Type B pancreatic cell (in vitro differentiated cells): ENCODE results near the gene DIAPH3. TPM values are rescaled to one million over a fixed set of nuclear protein-coding genes. Genes with fewer than 3 reads are reported as not detected.

Experiments
- DNase-seq: peaks from one replicate; pipeline ENCODE4 v3.0.0; 2021; ENCODE audit warnings: mixed read lengths; ENCODE audit not compliant: unreplicated experiment; ENCODE audit errors: extremely low spot score
- H3K27ac Mint-ChIP-seq: 2 replicates; pipeline ENCODE4 v1.8.0; 2021; ENCODE audit warnings: mild to moderate bottlenecking, mixed read lengths
- H3K27me3 Mint-ChIP-seq: 2 replicates; pipeline ENCODE4 v1.8.0; 2021; ENCODE audit warnings: mixed read lengths
- H3K36me3 Mint-ChIP-seq: 2 replicates; pipeline ENCODE4 v1.8.0; 2021; ENCODE audit warnings: mixed read lengths
- H3K4me1 Mint-ChIP-seq: one replicate; pipeline ENCODE4 v1.8.0; 2021; ENCODE audit warnings: mixed read lengths; ENCODE audit not compliant: unreplicated experiment
- H3K4me3 Mint-ChIP-seq: 2 replicates; pipeline ENCODE4 v1.8.0; 2021; ENCODE audit warnings: mild to moderate bottlenecking, mixed read lengths
- H3K9me3 Mint-ChIP-seq: 2 replicates; pipeline ENCODE4 v1.8.0; 2021; ENCODE audit warnings: mixed read lengths
- total RNA-seq: library from RNA; stranded (reverse); gene quantifications from 2 replicates; pipeline ENCODE4 v1.2.1, GENCODE V29; 2021; ENCODE audit warnings: low replicate concordance
- TF ChIP-seq, protein P1 (sequence below): fragments of 200-600 bp; sonication (generic); conservative IDR thresholded peaks from 2 replicates; pipeline ENCODE4 v1.5.0; 2021; ENCODE audit warnings: antibody characterized with exemption, mild to moderate bottlenecking

The DIAPH3 gene
- total RNA-seq, 1 donor from 2014 or later, result 16.9 TPM

DNA sequence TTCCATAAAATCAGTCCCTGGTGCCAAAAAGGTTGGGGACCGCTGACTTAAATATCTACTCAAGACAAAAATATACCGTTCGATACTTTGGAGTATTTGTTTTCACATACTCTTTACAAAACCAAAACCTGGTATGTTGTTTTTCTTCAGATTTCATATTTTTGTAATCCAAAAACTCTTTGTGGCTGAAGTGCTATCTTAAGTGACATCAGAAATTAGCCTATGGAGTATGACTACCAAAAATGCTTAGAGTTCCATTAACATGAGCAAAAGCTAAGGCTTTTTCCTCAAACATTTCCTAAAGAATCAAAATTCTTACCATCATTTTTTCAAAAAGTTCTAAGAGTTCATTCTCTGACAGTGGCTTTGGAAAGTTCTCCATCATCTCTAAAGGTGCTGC, 52.0 kb downstream of the DIAPH3 start:
- TF ChIP-seq, protein P1, sequence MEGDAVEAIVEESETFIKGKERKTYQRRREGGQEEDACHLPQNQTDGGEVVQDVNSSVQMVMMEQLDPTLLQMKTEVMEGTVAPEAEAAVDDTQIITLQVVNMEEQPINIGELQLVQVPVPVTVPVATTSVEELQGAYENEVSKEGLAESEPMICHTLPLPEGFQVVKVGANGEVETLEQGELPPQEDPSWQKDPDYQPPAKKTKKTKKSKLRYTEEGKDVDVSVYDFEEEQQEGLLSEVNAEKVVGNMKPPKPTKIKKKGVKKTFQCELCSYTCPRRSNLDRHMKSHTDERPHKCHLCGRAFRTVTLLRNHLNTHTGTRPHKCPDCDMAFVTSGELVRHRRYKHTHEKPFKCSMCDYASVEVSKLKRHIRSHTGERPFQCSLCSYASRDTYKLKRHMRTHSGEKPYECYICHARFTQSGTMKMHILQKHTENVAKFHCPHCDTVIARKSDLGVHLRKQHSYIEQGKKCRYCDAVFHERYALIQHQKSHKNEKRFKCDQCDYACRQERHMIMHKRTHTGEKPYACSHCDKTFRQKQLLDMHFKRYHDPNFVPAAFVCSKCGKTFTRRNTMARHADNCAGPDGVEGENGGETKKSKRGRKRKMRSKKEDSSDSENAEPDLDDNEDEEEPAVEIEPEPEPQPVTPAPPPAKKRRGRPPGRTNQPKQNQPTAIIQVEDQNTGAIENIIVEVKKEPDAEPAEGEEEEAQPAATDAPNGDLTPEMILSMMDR, result no peak
- H3K4me1 Mint-ChIP-seq, result no peaks in the 10 kb centered on the region
- DNase-seq, result no peak
- H3K9me3 Mint-ChIP-seq, result peaks cover 8% of the 10 kb centered on the region
- no peaks in the 10 kb centered on the region for H3K27me3 Mint-ChIP-seq
- peaks cover 14% of the 10 kb centered on the region for H3K36me3 Mint-ChIP-seq
- no peak overlapping the region for H3K27ac Mint-ChIP-seq
- H3K4me3 Mint-ChIP-seq, result no peak overlapping the region

DNA sequence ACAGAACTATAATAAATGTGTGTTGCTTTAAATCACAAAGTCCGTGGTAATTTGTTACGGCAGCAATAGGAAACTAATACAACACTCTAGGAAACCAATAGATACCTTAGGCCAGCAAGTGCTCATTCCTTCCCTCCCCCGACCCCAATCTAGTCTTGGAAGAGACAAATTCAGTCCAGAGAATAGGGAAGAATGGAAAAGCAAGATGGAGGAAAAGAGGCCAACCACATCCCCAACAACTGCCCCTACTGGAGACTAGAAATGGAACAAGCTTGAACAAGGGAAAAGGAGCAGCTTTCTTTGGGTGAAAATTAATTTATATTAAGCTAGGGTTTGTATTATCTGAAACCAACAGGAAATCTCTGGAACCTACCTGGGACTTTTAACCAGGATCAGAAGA, 54.4 kb downstream of the DIAPH3 start:
- Mint-ChIP-seq H3K27ac (no peak overlapping the region), H3K4me3 (no peak overlapping the region), H3K36me3 (peaks cover 15% of the 10 kb centered on the region), H3K4me1 (no peaks in the 10 kb centered on the region), H3K27me3 (no peaks in the 10 kb centered on the region), H3K9me3 (peaks cover 4% of the 10 kb centered on the region)
- DNase-seq, result no peak
- TF ChIP-seq, protein P1, result no peak

DNA sequence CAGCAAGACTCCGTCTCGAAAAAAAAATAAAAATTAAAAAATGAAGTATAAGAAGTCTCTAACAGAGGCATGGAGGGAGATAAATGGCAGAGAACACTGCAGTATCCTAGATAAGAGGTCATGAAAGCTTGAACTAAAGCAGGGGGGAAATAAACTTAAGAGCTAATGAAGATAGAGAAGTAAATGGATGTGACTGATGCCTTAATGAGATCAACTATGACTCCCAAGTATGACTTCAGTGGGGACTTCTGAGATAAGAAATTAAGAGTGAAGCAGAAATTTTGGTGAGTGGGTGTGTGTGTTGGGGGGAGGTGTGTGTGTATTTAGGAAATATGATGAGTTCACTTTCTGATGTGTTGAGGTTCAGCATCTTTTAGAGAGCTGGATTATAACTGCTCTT, 55.1 kb downstream of the DIAPH3 start:
- H3K4me1 Mint-ChIP-seq, result no peaks in the 10 kb centered on the region
- no peak overlapping the region for H3K27ac Mint-ChIP-seq
- H3K27me3 Mint-ChIP-seq, result no peaks in the 10 kb centered on the region

DNA sequence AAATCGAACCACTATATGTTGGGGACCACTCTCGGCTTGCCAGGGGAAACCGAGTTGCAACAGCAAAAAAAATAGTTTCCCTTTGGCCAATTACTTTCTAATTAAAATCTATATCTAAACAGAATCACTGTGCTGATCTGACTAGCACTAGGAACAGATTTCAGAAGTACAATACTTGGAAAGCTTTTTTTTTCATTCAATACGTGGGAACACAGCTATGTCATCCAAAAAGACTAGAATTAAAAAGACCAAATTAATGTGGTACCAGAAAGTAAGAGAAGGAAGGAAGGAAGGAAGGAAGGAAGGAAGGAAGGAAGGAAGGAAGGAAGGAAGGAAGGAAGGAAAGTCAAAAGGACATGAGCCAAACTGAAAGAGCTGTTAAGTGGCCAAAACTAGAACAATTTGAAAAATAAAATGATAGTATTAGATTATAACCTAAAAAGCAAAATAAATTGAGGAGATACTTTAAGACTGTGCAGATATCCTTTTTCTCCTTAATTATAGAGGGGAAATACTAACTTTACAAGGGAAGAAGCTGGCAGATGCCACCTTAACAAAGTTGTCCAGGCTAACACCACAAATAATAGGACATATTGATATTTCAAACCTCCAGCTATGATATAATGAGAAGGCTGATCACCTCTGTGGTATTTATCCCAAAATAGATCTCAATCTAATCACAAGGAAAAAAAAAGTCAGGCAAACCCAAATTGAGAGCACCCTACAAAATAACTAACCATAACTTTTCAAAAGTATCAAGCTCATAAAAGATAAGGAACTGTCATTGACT, 63.9 kb downstream of the DIAPH3 start:
- H3K27ac Mint-ChIP-seq, result no peak overlapping the region
- TF ChIP-seq, protein P1, result no peak
- peaks cover 3% of the 10 kb centered on the region for H3K36me3 Mint-ChIP-seq
- no peak overlapping the region for H3K4me3 Mint-ChIP-seq
- no peaks in the 10 kb centered on the region for H3K27me3 Mint-ChIP-seq
- H3K9me3 Mint-ChIP-seq, result no peaks in the 10 kb centered on the region
- DNase-seq, result no peak
- no peaks in the 10 kb centered on the region for H3K4me1 Mint-ChIP-seq

More for the DNA sequence above, 55.1 kb downstream of the DIAPH3 start:
- TF ChIP-seq, protein P1, result no peak
- Mint-ChIP-seq H3K4me3 (no peak overlapping the region), H3K9me3 (no peaks in the 10 kb centered on the region), H3K36me3 (peaks cover 15% of the 10 kb centered on the region)
- no peak for DNase-seq

DNA sequence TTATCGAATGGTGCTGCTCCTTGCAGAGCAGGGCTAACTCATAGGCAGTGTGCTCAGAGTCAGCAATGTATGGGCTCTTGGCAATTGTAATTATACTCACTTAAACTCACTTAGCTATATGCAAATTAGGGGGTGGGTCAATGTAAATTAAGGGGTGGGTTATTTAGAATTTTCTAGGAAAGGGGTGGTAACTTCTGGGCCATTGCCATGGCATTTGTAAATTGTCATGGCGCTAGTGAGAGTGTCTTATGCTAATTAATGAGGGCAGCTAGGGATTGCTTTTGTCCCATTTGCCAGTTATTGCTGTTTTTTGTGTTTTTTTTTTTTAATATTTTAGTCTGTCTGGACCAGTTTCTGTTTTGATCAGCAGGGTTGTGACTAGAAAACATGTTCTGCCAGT, 68.4 kb downstream of the DIAPH3 start:
- no peaks in the 10 kb centered on the region for H3K4me1 Mint-ChIP-seq
- TF ChIP-seq, protein P1, result no peak
- H3K27me3 Mint-ChIP-seq, result no peaks in the 10 kb centered on the region
- H3K4me3 Mint-ChIP-seq, result no peak overlapping the region
- peaks cover 10% of the 10 kb centered on the region for H3K36me3 Mint-ChIP-seq
- H3K27ac Mint-ChIP-seq, result no peak overlapping the region
- no peaks in the 10 kb centered on the region for H3K9me3 Mint-ChIP-seq
- no peak for DNase-seq
